GM12874 (cell line): ENCODE measurements around the gene OVCH1.

Experiments
- CTCF ChIP-seq: IDR thresholded peaks from 2 replicates; pipeline ENCODE4 v1.5.1; 2011; ENCODE audit warnings: low read depth, mild to moderate bottlenecking, control low read depth, low read length, moderate library complexity; ENCODE audit not compliant: insufficient read depth

Gene OVCH1, protein sequence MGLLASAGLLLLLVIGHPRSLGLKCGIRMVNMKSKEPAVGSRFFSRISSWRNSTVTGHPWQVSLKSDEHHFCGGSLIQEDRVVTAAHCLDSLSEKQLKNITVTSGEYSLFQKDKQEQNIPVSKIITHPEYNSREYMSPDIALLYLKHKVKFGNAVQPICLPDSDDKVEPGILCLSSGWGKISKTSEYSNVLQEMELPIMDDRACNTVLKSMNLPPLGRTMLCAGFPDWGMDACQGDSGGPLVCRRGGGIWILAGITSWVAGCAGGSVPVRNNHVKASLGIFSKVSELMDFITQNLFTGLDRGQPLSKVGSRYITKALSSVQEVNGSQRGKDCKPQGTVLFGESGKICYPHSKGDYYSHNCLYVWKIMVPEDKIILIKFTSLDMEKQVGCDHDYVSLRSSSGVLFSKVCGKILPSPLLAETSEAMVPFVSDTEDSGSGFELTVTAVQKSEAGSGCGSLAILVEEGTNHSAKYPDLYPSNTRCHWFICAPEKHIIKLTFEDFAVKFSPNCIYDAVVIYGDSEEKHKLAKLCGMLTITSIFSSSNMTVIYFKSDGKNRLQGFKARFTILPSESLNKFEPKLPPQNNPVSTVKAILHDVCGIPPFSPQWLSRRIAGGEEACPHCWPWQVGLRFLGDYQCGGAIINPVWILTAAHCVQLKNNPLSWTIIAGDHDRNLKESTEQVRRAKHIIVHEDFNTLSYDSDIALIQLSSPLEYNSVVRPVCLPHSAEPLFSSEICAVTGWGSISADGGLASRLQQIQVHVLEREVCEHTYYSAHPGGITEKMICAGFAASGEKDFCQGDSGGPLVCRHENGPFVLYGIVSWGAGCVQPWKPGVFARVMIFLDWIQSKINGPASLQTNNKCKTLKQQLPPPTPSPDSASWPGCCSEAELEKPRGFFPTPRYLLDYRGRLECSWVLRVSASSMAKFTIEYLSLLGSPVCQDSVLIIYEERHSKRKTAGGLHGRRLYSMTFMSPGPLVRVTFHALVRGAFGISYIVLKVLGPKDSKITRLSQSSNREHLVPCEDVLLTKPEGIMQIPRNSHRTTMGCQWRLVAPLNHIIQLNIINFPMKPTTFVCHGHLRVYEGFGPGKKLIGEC

DNA sequence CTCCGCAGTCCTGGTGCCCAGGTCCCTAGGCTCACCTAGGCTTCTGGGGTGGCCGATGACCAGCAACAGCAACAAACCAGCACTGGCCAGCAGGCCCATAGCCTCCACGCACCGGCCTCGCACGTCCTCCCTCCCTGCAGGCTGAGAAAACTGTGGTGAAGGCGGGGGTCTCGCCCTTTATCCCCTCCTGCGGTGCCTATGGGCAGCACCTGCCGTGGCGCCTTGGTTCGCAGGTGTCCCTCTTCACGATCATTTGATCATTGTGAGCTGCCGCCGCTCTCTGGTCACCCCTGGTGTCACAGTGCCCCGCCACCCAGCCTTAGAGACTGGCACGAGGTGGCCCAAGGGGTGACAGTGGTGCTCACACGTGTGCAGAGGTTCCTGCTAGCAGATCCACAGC is at the start of gene OVCH1:
TSS of gene OVCH1 (minus strand) at position 99 of the 400 bp plus-strand sequence. CDS start at position 99, 0 bp downstream.
- no peak for TF ChIP-seq CTCF

- TF ChIP-seq CTCF, result no peak
Measured at GRCh38 chr12:29547151-29547632, 49.7 kb upstream of the OVCH1 start.

GRCh38 chr12:29546000-29546399 is 48.5 kb upstream of the OVCH1 start:
- no peak for TF ChIP-seq CTCF

GRCh38 chr12:29545102-29545467 is 47.6 kb upstream of the OVCH1 start:
- TF ChIP-seq CTCF, result no peak

DNA sequence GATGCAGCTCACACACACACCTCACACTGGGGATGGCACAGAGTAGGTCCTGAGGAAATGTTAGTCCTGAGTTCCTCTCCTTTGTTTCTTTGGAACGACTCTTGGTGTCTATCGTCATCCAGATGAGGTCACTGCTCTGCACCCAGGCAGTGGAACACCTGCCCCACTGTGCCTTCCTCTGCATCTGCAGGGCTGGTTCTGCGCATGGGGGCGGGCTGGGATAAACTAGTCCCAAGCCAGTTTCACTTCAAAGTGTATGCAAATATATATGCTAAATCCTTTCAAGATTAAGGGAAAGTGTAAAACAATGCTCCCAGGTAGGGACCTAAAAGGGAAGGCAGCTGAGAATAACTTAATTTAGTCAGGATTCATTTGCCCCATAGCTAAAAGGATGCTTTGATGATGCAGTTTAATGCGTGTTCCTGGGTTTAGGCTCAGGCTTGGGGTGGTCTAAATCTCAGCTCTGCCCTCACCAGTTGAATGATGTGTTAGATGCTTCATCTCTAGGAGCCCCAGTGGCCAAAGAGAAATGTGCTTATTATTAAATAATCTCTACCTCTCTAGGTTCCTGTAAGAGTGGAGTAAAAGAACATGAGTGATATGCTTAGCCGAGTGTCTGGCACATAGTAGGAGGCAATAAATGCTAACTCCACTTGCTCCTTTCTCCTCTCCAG is 47.1 kb upstream of the OVCH1 start:
- TF ChIP-seq CTCF, result no peak

DNA sequence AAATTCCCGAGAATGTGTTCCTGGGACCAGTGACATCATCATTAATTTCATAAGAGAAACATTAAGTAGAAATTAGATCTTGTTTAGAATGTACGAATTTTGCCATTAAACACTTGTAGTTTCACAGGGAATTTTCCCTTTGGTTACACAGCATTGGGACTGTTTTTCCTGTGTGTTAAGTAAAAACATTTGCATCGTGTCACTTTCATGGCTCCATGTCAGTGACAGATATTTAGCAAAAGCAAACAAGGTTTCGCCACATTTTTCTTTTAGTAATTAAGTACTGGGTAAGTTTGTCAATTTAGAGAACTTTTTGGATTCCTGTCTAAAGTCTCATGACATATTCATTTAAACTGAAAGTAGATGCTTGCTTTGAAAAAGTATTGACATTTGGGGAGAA is 45.5 kb upstream of the OVCH1 start:
- TF ChIP-seq CTCF, result no peak
